B cell (primary cell): ENCODE results near the gene KIAA1191.

Experiments used
- CTCF ChIP-seq: fragments of 200-600 bp; IDR thresholded peaks from one replicate; pipeline ENCODE4 v1.8.0; 2022; ENCODE audit warnings: antibody characterized with exemption, mild to moderate bottlenecking
- EZH2 ChIP-seq: IDR thresholded peaks from 2 replicates; pipeline ENCODE4 v1.6.1; 2012; ENCODE audit warnings: borderline replicate concordance, low read depth, mild to moderate bottlenecking, moderate library complexity, low read length; ENCODE audit not compliant: insufficient read depth, poor library complexity, severe bottlenecking

GRCh38 chr5:176361437-176362232, at the start of gene KIAA1191:
- no peak for TF ChIP-seq EZH2
- peak; percentile 31 for TF ChIP-seq CTCF
